Ureter (tissue), 1 donor: ENCODE data around the gene BST2. TPM values are rescaled to one million over a fixed set of nuclear protein-coding genes. Genes with fewer than 3 reads are reported as not detected.
"Not testable (repeated sequence)": the region's sequence is repeated elsewhere in the genome, so short reads cannot be mapped to it uniquely, and the experiment has no call there.

Source experiments
- DNase-seq: peaks from one replicate; pipeline ENCODE4 v3.0.0-alpha.2; 2020; ENCODE audit warnings: low spot score
- total RNA-seq: library from RNA; stranded (reverse); gene quantifications from one replicate; pipeline ENCODE4 v1.2.4, GENCODE V29; 2023
- donor health status: DM: yes; HTN: yes; CAD: no.

Gene BST2
- total RNA-seq, 1 donor from 2014 or later: 45.8 TPM

DNA sequence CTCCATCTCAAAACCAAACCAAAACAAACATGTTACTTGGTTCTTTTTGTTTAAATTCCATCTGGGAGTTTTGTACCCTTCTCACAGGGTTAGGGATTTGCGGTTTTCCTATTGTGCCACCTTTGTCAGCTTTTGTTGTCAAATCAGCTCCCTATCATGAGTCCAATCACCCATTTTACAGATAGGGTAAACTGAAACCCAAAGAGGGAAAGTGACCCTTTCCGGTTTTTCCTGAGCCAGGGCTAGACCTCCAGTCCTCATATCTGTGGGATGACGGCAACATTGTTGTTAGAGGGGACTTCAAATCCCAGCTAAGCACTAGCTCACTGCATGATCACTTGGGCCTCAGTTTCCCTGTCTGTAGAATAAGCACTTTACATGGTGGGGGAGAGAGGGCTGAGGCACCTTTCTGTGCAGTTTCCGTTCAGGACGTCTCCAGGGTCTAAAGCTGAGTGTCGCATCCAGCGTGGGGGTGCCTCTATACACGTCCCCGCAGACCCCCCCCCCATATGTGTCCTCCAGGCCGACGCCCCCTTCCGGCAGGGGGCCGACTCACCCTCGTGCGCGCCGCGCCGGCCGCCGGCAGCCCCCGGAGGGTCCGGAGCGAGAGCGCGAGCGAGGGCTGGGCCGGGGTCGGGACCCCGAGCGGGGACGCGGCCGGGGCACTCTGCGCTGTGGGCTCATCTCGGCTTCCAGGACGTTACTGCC, 15.3 kb downstream of the BST2 start:
- no peak for DNase-seq

GRCh38 chr19:17389288-17389687, 16.1 kb downstream of the BST2 start:
- DNase-seq: no peak

DNA sequence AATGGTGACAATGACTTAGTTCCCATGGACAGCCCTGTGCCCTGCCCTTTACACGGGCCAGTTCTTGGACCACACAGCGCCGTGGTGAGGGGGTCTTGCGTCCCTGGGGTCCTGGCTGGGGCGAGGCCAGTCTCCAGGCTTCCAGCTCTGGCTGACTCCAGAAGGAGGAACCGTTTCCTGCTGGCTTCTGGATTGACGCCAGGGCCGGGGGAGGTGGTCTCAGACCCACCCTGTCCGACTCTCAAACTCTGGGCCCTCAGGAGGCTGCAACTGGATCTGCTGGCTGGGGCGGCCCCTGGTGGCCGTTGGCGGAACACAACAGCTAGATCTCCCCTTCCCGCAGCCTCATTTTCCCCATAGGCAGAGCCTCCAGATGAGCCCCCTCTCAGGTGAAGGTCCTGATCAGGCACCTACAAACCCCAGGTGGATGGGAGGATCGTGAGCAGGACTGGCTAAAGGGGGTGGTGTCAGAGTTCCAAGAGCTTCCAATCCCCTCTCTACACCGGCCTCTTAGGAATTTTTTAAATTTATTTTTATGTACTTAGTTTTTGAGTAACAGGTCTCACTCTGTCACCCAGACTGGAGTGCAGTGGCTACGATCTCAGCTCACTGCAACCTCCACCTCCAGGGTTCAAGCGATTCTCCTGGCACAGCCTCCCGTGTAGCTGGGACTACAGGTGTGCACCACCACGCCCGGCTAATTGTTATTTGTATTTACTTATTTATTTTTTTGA, 19.4 kb downstream of the BST2 start:
- DNase-seq: no peak

- DNase-seq: no peak
Measured at GRCh38 chr19:17380426-17381138, 24.8 kb downstream of the BST2 start.

- no peak for DNase-seq
Measured at GRCh38 chr19:17379221-17379631, 26.2 kb downstream of the BST2 start.

DNA sequence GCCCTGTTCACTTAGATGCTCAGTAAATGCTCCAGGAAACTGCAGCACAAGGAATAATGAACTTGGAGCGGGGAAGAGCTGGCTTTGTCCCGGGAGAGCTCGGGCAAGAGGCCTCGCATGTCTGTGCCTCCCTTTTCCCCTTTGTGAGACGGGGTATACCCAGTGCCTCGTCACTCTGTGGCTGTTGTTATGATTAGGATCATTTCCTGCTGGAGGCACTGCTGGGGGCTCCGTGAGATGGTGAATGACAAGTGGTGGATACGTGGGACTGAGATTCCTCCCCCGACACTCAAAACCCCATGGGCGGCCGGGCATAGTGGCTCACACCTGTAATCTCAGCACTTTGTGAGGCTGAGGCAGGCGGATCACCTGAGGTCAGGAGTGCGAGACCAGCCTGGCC, 27.2 kb downstream of the BST2 start:
- DNase-seq: no peak

DNA sequence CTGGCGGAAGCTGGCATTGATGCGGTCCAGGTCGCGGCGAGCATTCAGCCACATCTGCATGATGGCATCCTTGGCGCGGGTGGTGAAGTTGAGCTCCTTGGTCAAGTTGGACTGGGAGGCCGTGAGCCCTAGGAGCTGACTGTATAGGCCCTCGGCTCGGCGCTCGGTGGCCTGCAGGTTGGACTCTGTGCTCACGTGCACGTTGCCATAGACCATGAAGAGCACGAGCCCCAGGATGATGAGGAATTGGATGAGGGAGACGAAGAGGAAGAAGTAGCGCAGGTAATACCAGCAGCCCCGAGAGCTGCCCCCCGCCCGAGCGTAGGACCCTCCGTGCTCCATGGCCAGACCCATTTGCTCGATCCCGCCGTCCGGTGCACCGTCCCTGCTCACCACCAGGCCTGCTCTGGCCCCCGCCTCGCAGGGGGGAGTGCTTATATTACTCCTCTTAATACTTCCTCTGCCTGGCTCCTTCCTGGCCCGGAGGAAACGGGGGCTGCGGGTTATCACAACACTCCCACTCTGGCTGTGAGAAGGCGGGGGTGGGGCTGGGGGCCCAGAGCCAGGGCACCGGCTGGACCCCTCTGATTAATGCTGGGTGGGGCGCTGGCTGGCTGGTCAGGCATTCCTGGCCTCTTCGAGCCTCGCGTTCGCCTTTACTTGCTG, 28.4 kb downstream of the BST2 start, which contains the start of gene PLVAP:
Gene PLVAP (minus strand): TSS at position 408 of the 666 bp plus-strand sequence. CDS start 54 bp downstream, at position 354.
- no peak for DNase-seq

DNA sequence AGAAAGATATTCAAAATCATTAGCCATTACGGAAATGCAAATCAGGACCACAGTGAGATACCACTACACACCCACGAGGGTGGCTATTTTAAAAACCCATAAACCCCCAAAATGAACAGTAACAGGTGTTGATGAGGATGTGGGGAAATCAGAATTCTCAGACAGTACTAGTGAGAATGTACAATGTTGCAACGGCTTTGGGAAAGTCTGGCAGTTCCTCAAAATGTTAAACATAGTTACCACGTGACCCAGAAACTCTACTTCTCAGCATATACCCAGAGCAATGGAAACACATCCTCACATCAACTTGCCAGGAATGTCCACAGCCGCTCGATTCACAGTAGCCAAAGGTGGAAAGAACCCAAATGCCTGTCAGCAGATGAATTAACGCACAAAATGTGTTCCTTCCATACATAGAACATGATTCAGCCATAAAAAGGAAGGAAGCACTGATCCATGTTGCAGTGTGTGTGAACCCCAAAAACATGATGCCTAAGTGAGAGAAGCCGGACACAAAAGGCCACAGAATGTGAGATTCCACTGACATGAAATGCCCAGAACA, 35.3 kb downstream of the BST2 start:
- DNase-seq: no peak

- DNase-seq: no peak
Measured at GRCh38 chr19:17365361-17365760, 40.1 kb downstream of the BST2 start.

GRCh38 chr19:17363852-17364605, 41.4 kb downstream of the BST2 start:
- DNase-seq: not testable (repeated sequence)

GRCh38 chr19:17359905-17360800, 45.3 kb downstream of the BST2 start:
- no peak for DNase-seq

DNA sequence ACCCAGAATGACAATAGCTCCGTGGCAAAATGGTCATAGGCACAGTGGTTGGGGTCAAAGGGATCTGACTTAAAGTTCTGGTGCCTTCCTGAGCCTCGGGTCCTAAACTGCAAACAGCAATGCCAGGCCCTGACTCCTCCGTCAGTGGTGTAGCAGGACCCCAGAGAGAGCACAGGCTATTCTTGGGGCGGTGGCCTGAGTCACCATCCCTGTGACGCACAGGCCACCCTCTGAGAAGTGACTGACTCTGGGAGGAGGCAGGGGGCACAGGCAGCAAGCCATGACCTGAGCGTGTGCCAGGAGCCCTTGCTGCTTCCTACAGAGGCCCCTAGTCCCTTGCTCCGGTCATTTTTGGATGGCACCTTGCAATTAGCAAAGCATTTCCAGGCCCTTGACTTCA, 47.0 kb downstream of the BST2 start:
- DNase-seq: no peak

DNA sequence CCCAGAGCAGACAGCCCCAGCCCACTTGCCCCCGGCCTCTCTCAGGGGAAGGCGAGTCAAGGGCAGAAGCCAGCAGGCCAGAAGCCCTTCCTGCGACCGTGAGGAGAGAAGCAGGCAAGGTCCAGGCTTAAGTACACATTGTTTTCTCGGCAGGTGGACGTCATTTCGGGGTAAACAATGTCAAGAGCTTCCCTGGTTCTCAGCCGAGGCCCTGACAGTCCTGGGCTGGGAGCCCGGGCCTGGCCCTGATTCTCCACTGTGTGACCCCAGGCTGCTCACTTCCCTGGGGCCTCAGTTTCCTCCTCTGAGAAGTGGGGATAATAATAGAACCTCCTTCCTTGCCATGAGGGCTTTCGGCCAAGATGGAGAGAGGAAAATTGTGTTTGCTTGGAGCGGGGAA, 47.7 kb downstream of the BST2 start:
- no peak for DNase-seq

- DNase-seq: no peak
Measured at GRCh38 chr19:17357078-17357666, 48.3 kb downstream of the BST2 start.

GRCh38 chr19:17353386-17353785, 52.0 kb downstream of the BST2 start:
- DNase-seq: no peak
